BJ (cell line): ENCODE results near the gene SUV39H1. TPM values are rescaled to one million over a fixed set of nuclear protein-coding genes. Genes with fewer than 3 reads are reported as not detected.
"Not testable (repeated sequence)": the region's sequence is repeated elsewhere in the genome, so short reads cannot be mapped to it uniquely, and the experiment has no call there.

Experiments
- CTCF ChIA-PET: fragments of 350-600 bp; formaldehyde crosslinking; extraction: SDS; loops from one replicate; lab custom pipeline; 2021; ENCODE audit warnings: antibody characterized with exemption, inconsistent platforms; lab: Yijun Ruan, JAX
- POLR2A ChIA-PET: fragments of 300-600 bp; sonication (Branson Sonifier 250); formaldehyde crosslinking; extraction: SDS; loops from one replicate; lab custom pipeline; 2021; ENCODE audit warnings: antibody characterized with exemption; lab: Charles Lee
- DNase-seq: peaks from one replicate; pipeline ENCODE4 v3.0.0-alpha.2; 2011; ENCODE audit warnings: low read depth
- H3K27me3 ChIP-seq: 2 replicates; pipeline ENCODE4 v1.6.0; 2011; ENCODE audit warnings: low read length; ENCODE audit not compliant: control insufficient read depth, insufficient read depth
- H3K36me3 ChIP-seq: 2 replicates; pipeline ENCODE4 v1.5.1; 2011; ENCODE audit warnings: low read length; ENCODE audit not compliant: control insufficient read depth, insufficient read depth
- H3K4me3 ChIP-seq: 2 replicates; pipeline ENCODE4 v1.5.1; 2011; ENCODE audit warnings: low read depth, mild to moderate bottlenecking, control low read depth, low read length
- CTCF ChIP-seq: IDR thresholded peaks from 2 replicates; pipeline ENCODE4 v1.5.1; 2011; ENCODE audit warnings: low read depth, mild to moderate bottlenecking, control low read depth, inconsistent platforms, low read length, moderate library complexity; ENCODE audit not compliant: insufficient read depth
- polyA plus RNA-seq: library from polyadenylated mRNA; depleted of rRNA; stranded (reverse); fragments of >200 nt; gene quantifications from 2 replicates; pipeline ENCODE4 v1.2.3, GENCODE V29; 2011

Gene SUV39H1
- polyA plus RNA-seq, 1 experiment: 9.7 TPM

- peak; percentile 26 for DNase-seq
- no peak for TF ChIP-seq CTCF
- ChIA-PET CTCF (no interaction called here), POLR2A (interaction anchor here (0.5 kb wide), 1 partner anchor 122 kb away, joined by 15 read pairs; no protein-coding TSS in a partner anchor)
- H3K4me3 ChIP-seq: peak overlapping the region; percentile 56
- H3K36me3 ChIP-seq: no peaks in the 10 kb centered on the region
- no peaks in the 10 kb centered on the region for H3K27me3 ChIP-seq
Measured at GRCh38 chrX:48676106-48676892, 20.2 kb upstream of the SUV39H1 start.

- TF ChIP-seq CTCF: no peak
- H3K27me3 ChIP-seq: no peaks in the 10 kb centered on the region
- DNase-seq: no peak
- ChIA-PET CTCF (no interaction called here), POLR2A (no interaction called here)
- peak overlapping the region; percentile 56 for H3K4me3 ChIP-seq
- H3K36me3 ChIP-seq: no peaks in the 10 kb centered on the region
Measured at GRCh38 chrX:48676893-48677270, 19.7 kb upstream of the SUV39H1 start.

GRCh38 chrX:48677516-48677915 is 19.0 kb upstream of the SUV39H1 start:
- TF ChIP-seq CTCF: no peak
- Histone ChIP-seq H3K36me3 (no peaks in the 10 kb centered on the region), H3K27me3 (no peaks in the 10 kb centered on the region), H3K4me3 (no peak overlapping the region; the same call in 1 of the 2 replicates)
- POLR2A ChIA-PET: no interaction called here
- no peak for DNase-seq
- CTCF ChIA-PET: no interaction called here

- DNase-seq, POLR2A ChIA-PET, H3K27me3 ChIP-seq, H3K36me3 ChIP-seq, H3K4me3 ChIP-seq, CTCF ChIA-PET: not testable (repeated sequence)
Measured at GRCh38 chrX:48680467-48680866, 16.1 kb upstream of the SUV39H1 start.

GRCh38 chrX:48680925-48681324 is 15.6 kb upstream of the SUV39H1 start:
- H3K4me3 ChIP-seq, DNase-seq, POLR2A ChIA-PET, H3K27me3 ChIP-seq, CTCF ChIA-PET, H3K36me3 ChIP-seq: not testable (repeated sequence)

- no peak overlapping the region for H3K4me3 ChIP-seq
- no peaks in the 10 kb centered on the region for H3K36me3 ChIP-seq
- TF ChIP-seq CTCF: no peak
- ChIA-PET POLR2A (no interaction called here), CTCF (no interaction called here)
- H3K27me3 ChIP-seq: no peaks in the 10 kb centered on the region
- no peak for DNase-seq
Measured at GRCh38 chrX:48681539-48682183, 14.9 kb upstream of the SUV39H1 start.

- CTCF ChIA-PET, POLR2A ChIA-PET: not testable (repeated sequence)
Measured at GRCh38 chrX:48682795-48683194, 13.7 kb upstream of the SUV39H1 start.

More at GRCh38 chrX:48682795-48683194, 13.7 kb upstream of the SUV39H1 start:
- not testable (repeated sequence) for DNase-seq, H3K4me3 ChIP-seq, H3K27me3 ChIP-seq, H3K36me3 ChIP-seq
